H1 (cell line): ENCODE data around the gene NIPAL4. TPM values are rescaled to one million over a fixed set of nuclear protein-coding genes. Genes with fewer than 3 reads are reported as not detected.

ENCODE experiments used
- SIN3A ChIP-seq, 2 experiments: IDR thresholded peaks in 1 of 2; conservative IDR thresholded peaks in 1 of 2; 2 replicates each; pipeline ENCODE4 v1.6.1; 2011 to 2012; ENCODE audit warnings: low read length in 2 of 2, improper control_type of control experiment in 1 of 2, low read depth in 1 of 2, mild to moderate bottlenecking in 1 of 2
- SIRT6 ChIP-seq: IDR thresholded peaks from one replicate; pipeline ENCODE4 v1.7.1; 2012; ENCODE audit warnings: low read length, inconsistent platforms
- polyA plus RNA-seq, 7 experiments: library from polyadenylated mRNA; depleted of rRNA in 3 of 7; stranded (reverse) in 5 of 7; unstranded in 2 of 7; fragments of >200 nt in 5 of 7; fragments of 200-250 nt in 2 of 7; gene quantifications; 1 replicate in 5 of 7; 2 replicates in 1 of 7; 4 replicates in 1 of 7; pipeline versions ENCODE4 v1.2.1 to v1.2.3, GENCODE V29; 2011 to 2013; ENCODE audit warnings: missing spikeins in 2 of 7, mixed read lengths in 2 of 7
- total RNA-seq: library from RNA; stranded (reverse); fragmentation: NEBNext Ultra II Directional; extraction: Animal tissue kit (Norgen Biotek cat#: 25700); gene quantifications from 2 replicates; pipeline ENCODE4 v1.2.1, GENCODE V29; 2021

Gene NIPAL4
- total and polyA plus RNA-seq, 2 of the 8 experiments (the other 6 are each of a cell fraction or from before 2014, with no cell fraction given): 0.09 to 0.20 TPM

- no peak for TF ChIP-seq SIRT6
- TF ChIP-seq SIN3A (conservative IDR thresholded peaks at IDR 0.05 in 1 of 2, IDR thresholded peaks at IDR 0.05 in 1 of 2; ENCODE audit: low read depth in 1 of 2, low read length in 2 of 2): no peak
Measured at GRCh38 chr5:157473383-157474320, 13.6 kb downstream of the NIPAL4 start (continued).
